Cardiac fibroblast (primary cell): ENCODE data around the gene PACSIN2.

ENCODE experiments used
- DNase-seq, 2 donors: peaks; one replicate each; pipeline versions ENCODE4 v3.0.0 to v3.0.0-alpha.2; 2010; ENCODE audit warnings: low read depth in 2 of 2
- H3K4me3 ChIP-seq, 2 donors: replicated peaks in 1 of 2; 1 replicate in 1 of 2; 2 replicates in 1 of 2; pipeline ENCODE4 v1.5.1; 2011; ENCODE audit warnings: low read depth in 2 of 2, low read length in 2 of 2, mild to moderate bottlenecking in 2 of 2, moderate library complexity in 1 of 2
- CTCF ChIP-seq: IDR thresholded peaks from one replicate; pipeline ENCODE4 v1.5.1; 2011; ENCODE audit warnings: low read depth, mild to moderate bottlenecking, low read length, inconsistent platforms

PACSIN2 gene

DNA sequence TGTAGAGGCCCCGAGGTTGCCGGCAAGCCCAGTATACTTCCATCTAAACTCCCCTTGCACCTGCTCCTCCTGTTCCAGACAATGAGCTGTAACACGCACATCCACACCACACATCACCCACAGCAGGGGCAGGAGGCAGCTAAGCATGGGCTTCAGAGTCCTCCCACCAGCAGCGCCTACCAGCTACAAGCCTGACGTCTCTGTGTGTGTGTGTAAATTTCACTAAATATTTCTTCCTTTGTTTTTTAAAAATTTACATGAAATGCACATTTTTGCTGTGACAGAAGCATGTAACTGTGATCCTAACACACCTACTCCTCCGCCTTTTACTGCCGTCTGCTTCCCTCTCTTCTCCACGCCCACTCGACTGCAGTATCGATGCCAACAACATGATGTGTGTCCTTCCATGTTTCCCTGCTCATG lies 29.4 kb upstream of the PACSIN2 start:
- no peak for DNase-seq
- H3K4me3 ChIP-seq = no peak overlapping the region
- TF ChIP-seq CTCF = no peak

GRCh38 chr22:43042101-43042780 lies 27.3 kb upstream of the PACSIN2 start:
- H3K4me3 ChIP-seq = no peak overlapping the region
- no peak for DNase-seq
- TF ChIP-seq CTCF = no peak

DNA sequence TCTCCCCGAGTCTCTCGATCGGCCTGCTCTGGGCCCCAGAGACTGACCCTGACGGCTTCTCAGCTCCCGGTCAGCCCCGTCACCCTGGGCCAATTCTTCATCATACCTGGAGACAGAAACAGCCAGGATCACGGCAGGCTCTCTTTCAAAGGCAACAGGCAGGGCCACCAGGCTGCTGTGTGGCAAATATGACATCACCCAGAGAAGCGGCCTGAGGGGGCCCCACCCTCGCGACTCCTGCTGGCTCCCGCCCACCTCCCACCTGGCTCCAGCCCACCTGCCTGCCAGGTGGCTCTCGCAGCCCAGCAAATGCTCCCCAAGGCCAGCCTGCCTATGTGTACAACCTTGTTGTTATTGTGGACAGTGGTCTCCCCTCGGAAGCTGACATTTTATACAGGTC lies 24.9 kb upstream of the PACSIN2 start:
- H3K4me3 ChIP-seq = no peak overlapping the region
- no peak for DNase-seq
- no peak for TF ChIP-seq CTCF

GRCh38 chr22:43038325-43038724 lies 23.4 kb upstream of the PACSIN2 start:
- TF ChIP-seq CTCF = no peak
- no peak overlapping the region for H3K4me3 ChIP-seq
- no peak for DNase-seq

- peak; percentile 81 to 91 for DNase-seq
- H3K4me3 ChIP-seq = no peak overlapping the region
Measured at GRCh38 chr22:43036282-43036829, 21.4 kb upstream of the PACSIN2 start.

DNA sequence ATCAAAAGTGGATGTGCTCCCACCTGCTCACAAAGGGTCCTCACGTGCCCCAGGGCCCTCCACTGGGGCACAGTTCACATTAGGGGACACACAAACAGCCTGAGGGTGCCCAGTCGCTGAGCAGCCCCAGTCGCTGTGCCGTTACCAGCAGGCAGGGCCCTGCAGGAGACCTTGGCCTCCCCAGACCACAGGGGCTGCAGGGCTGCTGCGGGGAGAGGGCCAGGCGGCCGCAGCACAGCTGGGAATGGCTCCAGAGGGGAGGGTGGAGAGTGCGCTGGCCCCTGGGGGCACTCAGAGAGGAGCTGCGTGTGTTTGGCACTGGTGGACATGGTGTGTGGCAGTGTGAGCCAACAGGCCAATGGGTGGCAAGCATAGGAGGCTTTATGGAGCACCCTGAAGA lies 20.3 kb upstream of the PACSIN2 start:
- no peak for TF ChIP-seq CTCF
- DNase-seq = no peak

More at GRCh38 chr22:43036282-43036829, 21.4 kb upstream of the PACSIN2 start:
- no peak for TF ChIP-seq CTCF

More for the DNA sequence above, 20.3 kb upstream of the PACSIN2 start:
- H3K4me3 ChIP-seq = no peak overlapping the region
